ENCODE data around the gene GFER. TPM values are rescaled to one million over a fixed set of nuclear protein-coding genes. Genes with fewer than 3 reads are reported as not detected.
A peak's percentile ranks its signal among the peaks of the same experiment; 100 is the strongest.
"Not testable (repeated sequence)": the region's sequence is repeated elsewhere in the genome, so short reads cannot be mapped to it uniquely, and the experiment has no call there.

GFER gene
- total RNA-seq (ENCODE audit: low replicate concordance): 8.6 and 10.5 TPM in 2 replicates

- peak; percentile 38 for TF ChIP-seq CTCF (IDR thresholded peaks at IDR 0.05; ENCODE audit: insufficient read depth, low read length)
- peak within 1 kb of the TSS; percentile 76 for H3K4me3 ChIP-seq (ENCODE audit: low read depth, low read length)
- peak; percentile 90 for DNase-seq (ENCODE audit: low read depth)
Observed at GRCh38 chr16:1983544-1984346, at the start of gene GFER. TSS of gene GFER (plus strand) at chr16:1984193. CDS start at chr16:1984219, 26 bp downstream.

- TF ChIP-seq CTCF (IDR thresholded peaks at IDR 0.05; ENCODE audit: insufficient read depth, low read length): no peak
- H3K4me3 ChIP-seq (ENCODE audit: low read depth, low read length): no peak overlapping the region
- no peak for DNase-seq (ENCODE audit: low read depth)
Observed at GRCh38 chr16:1936945-1937479, 47.0 kb upstream of the GFER start.

GRCh38 chr16:1938316-1938715, 45.7 kb upstream of the GFER start:
- no peak overlapping the region for H3K4me3 ChIP-seq (ENCODE audit: low read depth, low read length)
- no peak for TF ChIP-seq CTCF (IDR thresholded peaks at IDR 0.05; ENCODE audit: insufficient read depth, low read length)
- DNase-seq (ENCODE audit: low read depth): no peak

- H3K4me3 ChIP-seq (ENCODE audit: low read depth, low read length): no peak overlapping the region
- DNase-seq (ENCODE audit: low read depth): no peak
- no peak for TF ChIP-seq CTCF (IDR thresholded peaks at IDR 0.05; ENCODE audit: insufficient read depth, low read length)
Observed at GRCh38 chr16:1938910-1939309, 45.1 kb upstream of the GFER start.

- not testable (repeated sequence) for H3K4me3 ChIP-seq (ENCODE audit: low read depth, low read length); DNase-seq (ENCODE audit: low read depth)
Observed at GRCh38 chr16:1939833-1940232, 44.2 kb upstream of the GFER start.

GRCh38 chr16:1940273-1941161, 43.5 kb upstream of the GFER start:
- no peak overlapping the region for H3K4me3 ChIP-seq (ENCODE audit: low read depth, low read length)
- no peak for DNase-seq (ENCODE audit: low read depth)
- no peak for TF ChIP-seq CTCF (IDR thresholded peaks at IDR 0.05; ENCODE audit: insufficient read depth, low read length)

All from fibroblast of the aortic adventitia (primary cell).